Activated naive CD4-positive, alpha-beta T cell treated with Interleukin-2 at 50 U/mL for 16 hours (primary cell): ENCODE data around the gene SYT10.
"Not testable (repeated sequence)": the region's sequence is repeated elsewhere in the genome, so short reads cannot be mapped to it uniquely, and the experiment has no call there.

Experiments used
- DNase-seq: peaks from one replicate; pipeline ENCODE4 v3.0.0-alpha.2; 2020

Gene SYT10

GRCh38 chr12:33439587-33440011 is at the start of gene SYT10:
TSS of gene SYT10 (minus strand) at chr12:33439819. CDS start at chr12:33439522, 297 bp downstream.
- DNase-seq = no peak

- no peak for DNase-seq
Observed at GRCh38 chr12:33488036-33488435, 48.4 kb upstream of the SYT10 start.

- no peak for DNase-seq
Observed at GRCh38 chr12:33486058-33486457, 46.4 kb upstream of the SYT10 start.

- DNase-seq = no peak
Observed at GRCh38 chr12:33484161-33484560, 44.5 kb upstream of the SYT10 start.

- DNase-seq = no peak
Observed at GRCh38 chr12:33480366-33480765, 40.7 kb upstream of the SYT10 start.

GRCh38 chr12:33476058-33476457 is 36.4 kb upstream of the SYT10 start:
- DNase-seq = no peak

GRCh38 chr12:33472299-33472698 is 32.7 kb upstream of the SYT10 start:
- no peak for DNase-seq

GRCh38 chr12:33455096-33455495 is 15.5 kb upstream of the SYT10 start:
- no peak for DNase-seq

- DNase-seq = no peak
Observed at GRCh38 chr12:33450480-33450879, 10.9 kb upstream of the SYT10 start.

GRCh38 chr12:33440477-33440876 is 858 bp upstream of the SYT10 start:
- no peak for DNase-seq

- DNase-seq = no peak
Observed at GRCh38 chr12:33438851-33439586, 600 bp downstream of the SYT10 start.

- DNase-seq = no peak
Observed at GRCh38 chr12:33438025-33438772, 1.4 kb downstream of the SYT10 start.

GRCh38 chr12:33437598-33437997 is 2.0 kb downstream of the SYT10 start:
- no peak for DNase-seq

GRCh38 chr12:33432992-33433391 is 6.6 kb downstream of the SYT10 start:
- no peak for DNase-seq

GRCh38 chr12:33431648-33432047 is 8.0 kb downstream of the SYT10 start:
- DNase-seq = no peak

GRCh38 chr12:33429468-33429867 is 10.2 kb downstream of the SYT10 start:
- DNase-seq = no peak

- DNase-seq = no peak
Observed at GRCh38 chr12:33427071-33427470, 12.5 kb downstream of the SYT10 start.

GRCh38 chr12:33423706-33424105 is 15.9 kb downstream of the SYT10 start:
- no peak for DNase-seq

- DNase-seq = not testable (repeated sequence)
Observed at GRCh38 chr12:33412410-33412809, 27.2 kb downstream of the SYT10 start.

GRCh38 chr12:33383503-33383902 is 56.1 kb downstream of the SYT10 start:
- no peak for DNase-seq

- DNase-seq = no peak
Observed at GRCh38 chr12:33376153-33376552, 63.5 kb downstream of the SYT10 start.

GRCh38 chr12:33370318-33370717 is 69.3 kb downstream of the SYT10 start:
- no peak for DNase-seq

GRCh38 chr12:33357181-33357580 is 82.4 kb downstream of the SYT10 start:
- no peak for DNase-seq

- no peak for DNase-seq
Observed at GRCh38 chr12:33349791-33350190, 89.8 kb downstream of the SYT10 start.
